AG04450 (cell line): Measurements from ENCODE around the gene PTPRD. TPM values are rescaled to one million over a fixed set of nuclear protein-coding genes. Genes with fewer than 3 reads are reported as not detected.

ENCODE experiments used
- CTCF ChIA-PET: fragments of 300-600, 350-600 bp; formaldehyde crosslinking; extraction: SDS; loops from one replicate; lab custom pipeline; 2022; ENCODE audit warnings: antibody characterized with exemption, inconsistent platforms; lab: Charles Lee
- POLR2A ChIA-PET: fragments of 350-600 bp; formaldehyde crosslinking; extraction: SDS; loops from one replicate; lab custom pipeline; 2021; ENCODE audit warnings: antibody characterized with exemption, inconsistent platforms; lab: Yijun Ruan, JAX
- DNase-seq: peaks from one replicate; pipeline ENCODE4 v3.0.0-alpha.2; 2011; ENCODE audit warnings: low read depth, low spot score
- H3K27ac ChIP-seq: one replicate; pipeline ENCODE4 v1.5.1; 2012; ENCODE audit warnings: low read depth, low read length, control low read depth
- H3K27me3 ChIP-seq: one replicate; pipeline ENCODE4 v1.6.0; 2012; ENCODE audit warnings: low read length; ENCODE audit not compliant: control insufficient read depth, insufficient read depth
- H3K4me3 ChIP-seq: 2 replicates; pipeline ENCODE4 v1.5.1; 2011; ENCODE audit warnings: mild to moderate bottlenecking, low read depth, low read length, control low read depth
- H3K9me3 ChIP-seq: 2 replicates; pipeline ENCODE4 v1.5.1; 2012; ENCODE audit warnings: low read length; ENCODE audit not compliant: control insufficient read depth, insufficient read depth
- polyA plus RNA-seq: library from polyadenylated mRNA; depleted of rRNA; stranded (reverse); fragments of >200 nt; gene quantifications from 2 replicates; pipeline ENCODE4 v1.2.3, GENCODE V29; 2011
- TF ChIP-seq, protein P1 (sequence below): IDR thresholded peaks from 2 replicates; pipeline ENCODE4 v1.5.1; 2011; ENCODE audit warnings: low read depth, low read length, control low read depth, inconsistent platforms

Gene PTPRD
- polyA plus RNA-seq, 1 experiment: 0.19 TPM

DNA sequence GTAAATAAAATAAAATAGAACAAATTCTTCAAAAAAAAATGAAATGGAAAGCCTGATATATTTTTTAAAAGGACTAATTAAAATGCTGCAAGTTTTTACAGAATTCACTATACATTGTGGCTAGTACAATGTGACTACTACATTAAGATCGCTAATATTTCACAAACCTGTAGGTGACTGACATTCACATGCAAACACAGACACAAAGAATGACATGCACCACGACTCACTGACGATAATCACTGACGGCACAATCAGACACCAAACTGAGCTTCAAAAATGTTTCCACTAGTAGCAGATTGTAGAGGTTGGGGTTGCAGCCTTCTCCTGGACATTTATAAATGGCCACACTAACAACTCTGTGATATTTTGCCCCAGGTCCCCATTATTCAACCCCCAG, 2175.5 kb downstream of the PTPRD start:
- no peak for DNase-seq
- no peaks in the 10 kb centered on the region for H3K27me3 ChIP-seq
- ChIA-PET POLR2A (no interaction called here), CTCF (no interaction called here)
- no peak overlapping the region for H3K4me3 ChIP-seq
- no peak overlapping the region for H3K27ac ChIP-seq
- TF ChIP-seq, protein P1, sequence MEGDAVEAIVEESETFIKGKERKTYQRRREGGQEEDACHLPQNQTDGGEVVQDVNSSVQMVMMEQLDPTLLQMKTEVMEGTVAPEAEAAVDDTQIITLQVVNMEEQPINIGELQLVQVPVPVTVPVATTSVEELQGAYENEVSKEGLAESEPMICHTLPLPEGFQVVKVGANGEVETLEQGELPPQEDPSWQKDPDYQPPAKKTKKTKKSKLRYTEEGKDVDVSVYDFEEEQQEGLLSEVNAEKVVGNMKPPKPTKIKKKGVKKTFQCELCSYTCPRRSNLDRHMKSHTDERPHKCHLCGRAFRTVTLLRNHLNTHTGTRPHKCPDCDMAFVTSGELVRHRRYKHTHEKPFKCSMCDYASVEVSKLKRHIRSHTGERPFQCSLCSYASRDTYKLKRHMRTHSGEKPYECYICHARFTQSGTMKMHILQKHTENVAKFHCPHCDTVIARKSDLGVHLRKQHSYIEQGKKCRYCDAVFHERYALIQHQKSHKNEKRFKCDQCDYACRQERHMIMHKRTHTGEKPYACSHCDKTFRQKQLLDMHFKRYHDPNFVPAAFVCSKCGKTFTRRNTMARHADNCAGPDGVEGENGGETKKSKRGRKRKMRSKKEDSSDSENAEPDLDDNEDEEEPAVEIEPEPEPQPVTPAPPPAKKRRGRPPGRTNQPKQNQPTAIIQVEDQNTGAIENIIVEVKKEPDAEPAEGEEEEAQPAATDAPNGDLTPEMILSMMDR: no peak
- no peaks in the 10 kb centered on the region; the same call in 1 of the 2 replicates for H3K9me3 ChIP-seq

DNA sequence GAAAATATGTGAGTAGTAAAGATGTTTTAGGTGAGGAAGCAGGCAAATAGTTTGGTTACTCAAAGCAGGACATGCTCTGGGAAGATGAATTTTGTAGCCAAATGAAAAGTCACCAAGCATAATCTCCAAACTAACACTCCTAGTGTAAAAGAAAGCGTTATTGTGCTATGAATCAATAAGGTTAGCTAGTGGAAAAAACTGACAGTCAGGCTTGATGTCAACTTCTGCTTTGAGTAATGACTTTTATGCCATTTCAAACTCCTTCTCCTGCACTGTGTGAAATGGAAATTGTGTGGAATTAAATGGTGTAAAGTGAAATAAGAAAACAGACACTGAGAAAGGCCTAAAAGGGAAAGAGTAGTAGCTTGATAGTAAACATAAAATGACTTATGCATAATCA, 2176.0 kb downstream of the PTPRD start:
- ChIA-PET CTCF (no interaction called here), POLR2A (no interaction called here)
- H3K4me3 ChIP-seq: no peak overlapping the region
- H3K27ac ChIP-seq: no peak overlapping the region
- no peak for DNase-seq
- TF ChIP-seq, protein P1: no peak
- no peaks in the 10 kb centered on the region; the same call in 1 of the 2 replicates for H3K9me3 ChIP-seq
- H3K27me3 ChIP-seq: no peaks in the 10 kb centered on the region

DNA sequence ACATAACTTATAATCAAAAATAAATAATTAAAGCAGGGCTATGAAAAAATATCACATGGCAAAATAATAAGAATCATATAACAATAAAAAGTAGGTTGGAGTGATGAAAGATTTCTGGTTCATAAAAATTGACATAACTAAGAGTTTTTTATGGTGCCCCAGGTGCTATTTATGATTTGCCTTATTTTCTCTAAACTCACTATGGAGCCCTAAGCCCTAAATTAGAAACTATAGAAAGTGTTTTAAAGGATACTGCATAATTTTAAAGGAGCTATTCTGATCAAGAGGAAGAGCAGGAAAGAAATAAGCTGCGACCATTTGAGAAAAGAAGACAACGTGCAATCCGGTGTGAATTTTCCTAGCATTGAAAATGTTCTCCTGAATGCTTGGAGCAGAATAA, 2178.2 kb downstream of the PTPRD start:
- H3K27ac ChIP-seq: no peak overlapping the region
- no peak for DNase-seq
- ChIA-PET CTCF (no interaction called here), POLR2A (no interaction called here)
- no peaks in the 10 kb centered on the region for H3K27me3 ChIP-seq
- H3K9me3 ChIP-seq: no peaks in the 10 kb centered on the region
- TF ChIP-seq, protein P1: no peak
- H3K4me3 ChIP-seq: no peak overlapping the region

DNA sequence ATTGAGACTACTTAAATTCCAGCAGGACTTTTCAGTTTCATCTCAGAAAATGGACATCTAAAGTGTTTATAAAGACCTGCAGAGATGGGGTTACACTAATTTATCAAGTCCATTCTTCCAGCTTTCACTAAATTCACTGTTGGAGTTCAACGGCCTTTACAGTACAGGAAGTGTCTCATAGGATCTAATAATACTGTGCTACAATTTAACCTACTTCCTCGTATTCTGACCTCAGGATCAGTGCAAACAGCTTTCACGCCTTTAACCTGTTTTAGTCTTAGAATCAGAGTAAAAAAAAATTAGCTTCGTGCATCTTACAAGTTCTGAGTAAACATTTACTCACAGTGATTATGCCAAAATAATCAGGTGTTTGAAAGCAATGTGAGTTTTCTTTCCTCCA, 2180.6 kb downstream of the PTPRD start:
- TF ChIP-seq, protein P1: no peak
- ChIA-PET CTCF (interaction anchor here (0.9 kb wide), 1 partner anchor 12 kb away, joined by 3 read pairs; no protein-coding TSS in a partner anchor), POLR2A (no interaction called here)
- no peaks in the 10 kb centered on the region for H3K27me3 ChIP-seq
- no peak for DNase-seq
- H3K9me3 ChIP-seq: no peaks in the 10 kb centered on the region
- no peak overlapping the region for H3K27ac ChIP-seq
- H3K4me3 ChIP-seq: no peak overlapping the region

DNA sequence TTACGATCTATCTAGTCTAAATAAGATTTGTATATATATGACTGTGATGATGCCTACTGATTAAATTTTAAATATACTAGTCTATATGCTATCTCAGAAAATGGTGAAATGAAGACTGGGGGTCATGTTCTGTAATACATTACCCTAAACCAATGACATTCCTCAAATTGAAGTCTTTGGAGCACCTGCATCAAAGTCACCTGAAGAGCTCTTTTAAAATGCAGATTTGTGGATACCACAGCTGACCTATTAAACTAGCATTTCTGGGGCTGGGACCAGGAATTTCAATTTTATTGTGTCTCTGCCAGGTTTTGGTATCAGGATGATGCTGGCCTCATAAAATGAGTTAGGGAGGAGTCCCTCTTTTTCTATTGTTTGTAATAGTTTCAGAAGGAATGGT, 2181.3 kb downstream of the PTPRD start:
- CTCF ChIA-PET: no interaction called here
- H3K27me3 ChIP-seq: no peaks in the 10 kb centered on the region
- H3K4me3 ChIP-seq: no peak overlapping the region
- POLR2A ChIA-PET: no interaction called here
- no peak for DNase-seq
- TF ChIP-seq, protein P1: no peak
- H3K27ac ChIP-seq: no peak overlapping the region
- H3K9me3 ChIP-seq: no peaks in the 10 kb centered on the region
